ENCODE data around the gene NIFK. TPM values are rescaled to one million over a fixed set of nuclear protein-coding genes. Genes with fewer than 3 reads are reported as not detected.

NIFK gene
- total RNA-seq, 1 experiment from 2014 or later, result 171 TPM

DNA sequence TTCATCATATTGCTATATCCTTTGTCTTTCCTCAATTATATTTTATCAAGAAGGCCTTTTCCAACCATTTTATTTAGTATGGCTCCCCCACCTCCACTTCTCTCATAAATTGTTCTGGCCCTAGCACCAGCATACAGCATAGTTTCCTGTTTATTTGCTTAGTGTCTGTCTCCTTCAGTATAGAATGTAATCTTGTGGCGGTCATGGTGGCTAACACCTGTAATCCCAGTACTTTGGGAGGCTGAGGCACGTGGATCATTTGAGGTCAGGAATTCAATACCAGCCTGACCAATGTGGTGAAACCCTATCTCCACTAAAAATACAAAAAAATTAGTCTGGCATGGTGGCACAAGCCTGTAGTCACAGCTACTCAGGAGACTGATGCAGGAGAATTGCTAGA is 47.9 kb downstream of the NIFK start:
- Mint-ChIP-seq H3K9me3 (ENCODE audit: unreplicated experiment) (peaks cover 8% of the 10 kb centered on the region), H3K27me3 (ENCODE audit: insufficient read depth, unreplicated experiment) (no peaks in the 10 kb centered on the region), H3K4me1 (ENCODE audit: insufficient read depth, unreplicated experiment) (peaks cover 7% of the 10 kb centered on the region), H3K27ac (ENCODE audit: low read depth, unreplicated experiment) (no peak overlapping the region), H3K36me3 (ENCODE audit: insufficient read depth, unreplicated experiment) (no peaks in the 10 kb centered on the region), H3K4me3 (ENCODE audit: unreplicated experiment) (no peak overlapping the region)
- CTCF ChIA-PET, result interaction anchor here (0.9 kb wide), 1 partner anchor 91 kb away, joined by 4 read pairs; no protein-coding TSS in a partner anchor
- no TSS peak for BruUV-seq (replicated peaks)
- intact Hi-C loops (cut with micrococcal nuclease), result loop anchor here (1.0 kb wide), 1 partner anchor 93 kb away; no protein-coding TSS in a partner anchor
- no peak for DNase-seq (ENCODE audit: unreplicated experiment)
- POLR2A ChIA-PET, result interaction anchor here (0.7 to 1.4 kb wide), 2 partner anchors 39 to 143 kb away, joined by 3 read pairs; partner anchors contain the start of gene CLASP1
- TF ChIP-seq, protein P1, sequence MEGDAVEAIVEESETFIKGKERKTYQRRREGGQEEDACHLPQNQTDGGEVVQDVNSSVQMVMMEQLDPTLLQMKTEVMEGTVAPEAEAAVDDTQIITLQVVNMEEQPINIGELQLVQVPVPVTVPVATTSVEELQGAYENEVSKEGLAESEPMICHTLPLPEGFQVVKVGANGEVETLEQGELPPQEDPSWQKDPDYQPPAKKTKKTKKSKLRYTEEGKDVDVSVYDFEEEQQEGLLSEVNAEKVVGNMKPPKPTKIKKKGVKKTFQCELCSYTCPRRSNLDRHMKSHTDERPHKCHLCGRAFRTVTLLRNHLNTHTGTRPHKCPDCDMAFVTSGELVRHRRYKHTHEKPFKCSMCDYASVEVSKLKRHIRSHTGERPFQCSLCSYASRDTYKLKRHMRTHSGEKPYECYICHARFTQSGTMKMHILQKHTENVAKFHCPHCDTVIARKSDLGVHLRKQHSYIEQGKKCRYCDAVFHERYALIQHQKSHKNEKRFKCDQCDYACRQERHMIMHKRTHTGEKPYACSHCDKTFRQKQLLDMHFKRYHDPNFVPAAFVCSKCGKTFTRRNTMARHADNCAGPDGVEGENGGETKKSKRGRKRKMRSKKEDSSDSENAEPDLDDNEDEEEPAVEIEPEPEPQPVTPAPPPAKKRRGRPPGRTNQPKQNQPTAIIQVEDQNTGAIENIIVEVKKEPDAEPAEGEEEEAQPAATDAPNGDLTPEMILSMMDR (IDR thresholded peaks at IDR 0.05; ENCODE audit: unreplicated experiment), result no peak

GRCh38 chr2:121686902-121687301 is 49.8 kb downstream of the NIFK start:
- no peak for DNase-seq (ENCODE audit: unreplicated experiment)
- Mint-ChIP-seq H3K36me3 (ENCODE audit: insufficient read depth, unreplicated experiment) (no peaks in the 10 kb centered on the region), H3K4me3 (ENCODE audit: unreplicated experiment) (no peak overlapping the region), H3K9me3 (ENCODE audit: unreplicated experiment) (peaks cover 19% of the 10 kb centered on the region), H3K27ac (ENCODE audit: low read depth, unreplicated experiment) (no peak overlapping the region), H3K27me3 (ENCODE audit: insufficient read depth, unreplicated experiment) (no peaks in the 10 kb centered on the region), H3K4me1 (ENCODE audit: insufficient read depth, unreplicated experiment) (peaks cover 8% of the 10 kb centered on the region)
- TF ChIP-seq, protein P1 (IDR thresholded peaks at IDR 0.05; ENCODE audit: unreplicated experiment), result no peak
- no TSS peak for BruUV-seq (replicated peaks)
- intact Hi-C loops (cut with micrococcal nuclease), result no loop called here
- ChIA-PET POLR2A (no interaction called here), CTCF (interaction anchor here (1.5 kb wide), 1 partner anchor 21 kb away, joined by 3 read pairs; no protein-coding TSS in a partner anchor)

- Mint-ChIP-seq H3K36me3 (ENCODE audit: insufficient read depth, unreplicated experiment) (no peaks in the 10 kb centered on the region), H3K27ac (ENCODE audit: low read depth, unreplicated experiment) (no peak overlapping the region), H3K9me3 (ENCODE audit: unreplicated experiment) (peaks cover 20% of the 10 kb centered on the region), H3K27me3 (ENCODE audit: insufficient read depth, unreplicated experiment) (no peaks in the 10 kb centered on the region), H3K4me3 (ENCODE audit: unreplicated experiment) (no peak overlapping the region), H3K4me1 (ENCODE audit: insufficient read depth, unreplicated experiment) (peaks cover 8% of the 10 kb centered on the region)
- DNase-seq (ENCODE audit: unreplicated experiment), result no peak
- POLR2A ChIA-PET, result no interaction called here
- intact Hi-C loops (cut with micrococcal nuclease), result no loop called here
- TF ChIP-seq, protein P1 (IDR thresholded peaks at IDR 0.05; ENCODE audit: unreplicated experiment), result no peak
- BruUV-seq (replicated peaks), result no TSS peak
- CTCF ChIA-PET, result no interaction called here
Observed at GRCh38 chr2:121686218-121686617, 50.5 kb downstream of the NIFK start.

DNA sequence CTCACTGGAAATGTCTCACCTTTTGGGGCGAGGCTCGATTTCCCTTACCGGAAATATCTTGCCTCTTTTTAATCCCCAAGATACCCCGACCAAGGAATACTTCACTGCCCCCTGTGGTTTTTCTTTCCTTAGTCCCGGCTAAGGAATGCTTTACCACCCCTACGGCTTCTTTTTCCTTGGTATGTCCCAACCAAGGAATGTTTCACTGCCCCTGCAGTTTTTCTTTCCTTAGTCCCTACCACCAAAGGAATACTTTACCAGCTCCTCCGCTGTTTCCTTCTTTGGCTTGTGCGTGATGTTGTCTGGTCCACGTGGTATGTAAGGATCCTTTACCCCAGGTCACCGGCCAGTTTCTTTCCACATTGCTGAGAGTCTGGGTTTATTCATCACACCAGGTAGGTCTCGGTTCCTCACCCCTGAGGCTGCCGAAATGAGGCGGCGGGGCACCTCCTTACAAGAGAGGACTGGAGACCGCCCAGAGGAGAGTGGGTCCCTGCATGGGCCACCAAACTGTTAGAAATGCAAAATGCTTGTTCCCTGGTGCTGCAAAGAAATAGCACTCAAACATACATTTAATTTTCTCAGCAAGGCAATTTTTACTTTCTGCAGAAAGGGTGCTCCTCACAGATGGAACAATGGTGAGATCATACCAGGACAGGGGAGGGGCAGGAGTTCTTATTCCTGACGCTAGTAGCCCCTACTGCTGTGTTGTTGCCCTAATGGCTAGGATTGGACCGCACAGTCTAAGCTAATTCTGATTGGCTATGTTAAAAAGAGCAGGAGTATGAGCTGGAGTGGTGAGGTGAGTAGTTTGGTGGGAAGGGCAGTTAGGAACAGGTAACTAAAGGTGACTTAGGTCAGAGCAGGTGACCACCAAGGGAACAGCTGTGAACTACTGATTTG is 54.0 kb downstream of the NIFK start:
- H3K27me3 Mint-ChIP-seq (ENCODE audit: insufficient read depth, unreplicated experiment), result no peaks in the 10 kb centered on the region
- no peak for DNase-seq (ENCODE audit: unreplicated experiment)
- CTCF ChIA-PET, result interaction anchor here (1.1 kb wide), 1 partner anchor 36 kb away, joined by 3 read pairs; no protein-coding TSS in a partner anchor
- POLR2A ChIA-PET, result no interaction called here
- no peak overlapping the region for H3K4me3 Mint-ChIP-seq (ENCODE audit: unreplicated experiment)
- BruUV-seq (replicated peaks), result no TSS peak
- TF ChIP-seq, protein P1 (IDR thresholded peaks at IDR 0.05; ENCODE audit: unreplicated experiment), result no peak
- intact Hi-C loops (cut with micrococcal nuclease), result no loop called here
- H3K27ac Mint-ChIP-seq (ENCODE audit: low read depth, unreplicated experiment), result no peak overlapping the region
- H3K36me3 Mint-ChIP-seq (ENCODE audit: insufficient read depth, unreplicated experiment), result no peaks in the 10 kb centered on the region
- H3K9me3 Mint-ChIP-seq (ENCODE audit: unreplicated experiment), result peaks cover 31% of the 10 kb centered on the region
- peaks cover 8% of the 10 kb centered on the region for H3K4me1 Mint-ChIP-seq (ENCODE audit: insufficient read depth, unreplicated experiment)

Measured in MCF 10A (cell line).